Esophagus muscularis mucosa (tissue), 4 donors: Measurements from ENCODE around the gene CYP4A22. TPM values are rescaled to one million over a fixed set of nuclear protein-coding genes. Genes with fewer than 3 reads are reported as not detected.
A peak's percentile ranks its signal among the peaks of the same experiment; 100 is the strongest.
"Not testable (repeated sequence)": the region's sequence is repeated elsewhere in the genome, so short reads cannot be mapped to it uniquely, and the experiment has no call there.

Source experiments
- DNase-seq: peaks from one replicate; pipeline ENCODE4 v3.0.0-alpha.2; 2017; ENCODE audit errors: extremely low spot score
- H3K27ac ChIP-seq, 4 donors: fragments of 200-600 bp; sonication (generic); replicated peaks in 1 of 4; 1 replicate in 3 of 4; 2 replicates in 1 of 4; pipeline ENCODE4 v1.5.1; 2016 to 2019; ENCODE audit warnings: mild to moderate bottlenecking in 1 of 4
- H3K27me3 ChIP-seq, 4 donors: fragments of 200-600 bp; sonication (generic); one replicate each; pipeline versions ENCODE4 v1.5.1 to v1.6.0; 2016 to 2019
- H3K36me3 ChIP-seq, 4 donors: fragments of 200-600 bp; sonication (generic); one replicate each; pipeline ENCODE4 v1.5.1; 2016 to 2019
- H3K4me1 ChIP-seq, 4 donors: fragments of 200-600 bp; sonication (generic); one replicate each; pipeline ENCODE4 v1.5.1; 2016 to 2019
- H3K4me3 ChIP-seq, 4 donors: fragments of 200-600 bp; sonication (generic); 1 replicate in 2 of 4; 2 replicates in 2 of 4; pipeline ENCODE4 v1.5.1; 2016 to 2019; ENCODE audit warnings: mild to moderate bottlenecking in 4 of 4, moderate library complexity in 1 of 4
- H3K9me3 ChIP-seq, 4 donors: fragments of 200-600 bp; sonication (generic); 1 replicate in 3 of 4; 2 replicates in 1 of 4; pipeline ENCODE4 v1.5.1; 2016 to 2019
- CTCF ChIP-seq, 3 experiments: fragments of 200-600 bp in 2 of 3; fragments of 450-650 bp in 1 of 3; sonication (generic) in 2 of 3; IDR thresholded peaks; one replicate each; pipeline ENCODE4 v1.5.1; 2017 to 2019; ENCODE audit warnings: antibody characterized with exemption in 3 of 3, mild to moderate bottlenecking in 2 of 3, moderate library complexity in 1 of 3
- EP300 ChIP-seq: sonication (generic); formaldehyde crosslinking; IDR thresholded peaks from one replicate; pipeline ENCODE4 v1.6.1; 2017; ENCODE audit warnings: antibody characterized with exemption
- POLR2A ChIP-seq: fragments of 450-650 bp; IDR thresholded peaks from one replicate; pipeline ENCODE4 v1.6.1; 2017; ENCODE audit warnings: antibody characterized with exemption, moderate library complexity, mild to moderate bottlenecking, low read depth
- POLR2AphosphoS5 ChIP-seq, 2 donors: sonication (generic); formaldehyde crosslinking; IDR thresholded peaks; one replicate each; pipeline ENCODE4 v1.6.1; 2017; ENCODE audit warnings: antibody characterized with exemption in 2 of 2
- WGBS: methylation state at CpG from one replicate; pipeline ENCODE4 v1.1.5; 2018; 5-methylcytosine and 5-hydroxymethylcytosine counted together
- intact Hi-C: fragments of 100-400 bp; cut with DNase I; formaldehyde crosslinking; loops from one replicate; pipeline ENCODE4 v1.15.1; 2023
- total RNA-seq, 4 donors: library from RNA; depleted of rRNA; stranded (reverse); fragments of >200 nt; gene quantifications; one replicate each; pipeline versions ENCODE4 v1.1.0 to v1.2.1, GENCODE V29; 2016

CYP4A22 gene
- total RNA-seq, 4 donors from 2014 or later = 0.19 to 0.46 TPM; not detected in 2

- peaks cover 0 to 40% (median 0%) of the 10 kb centered on the region in 4 donors for H3K27me3 ChIP-seq
- TF ChIP-seq EP300 (no peak), CTCF (IDR thresholded peaks at IDR 0.05) (peak; percentile 85 to 95 (median 89)), POLR2AphosphoS5 (IDR thresholded peaks at IDR 0.05) (peak in 1 of 2 donors; percentile 39)
- H3K36me3 ChIP-seq = no peaks in the 10 kb centered on the region
- H3K4me1 ChIP-seq = peaks cover 10 to 38% (median 33%) of the 10 kb centered on the region in 4 donors
- H3K4me3 ChIP-seq = no peak overlapping the region
- no peak for DNase-seq
- no peaks in the 10 kb centered on the region for H3K9me3 ChIP-seq
- H3K27ac ChIP-seq = no peak overlapping the region
- 15% methylated on average over 10 of the region's 10 CpGs for WGBS
- intact Hi-C loops = loop anchor here (5.0 kb wide), 2 partner anchors 70 to 230 kb away; no protein-coding TSS in a partner anchor
Observed at GRCh38 chr1:47192458-47193384, 55.5 kb downstream of the CYP4A22 start.

- not testable (repeated sequence) for H3K27ac ChIP-seq, DNase-seq, H3K9me3 ChIP-seq, H3K36me3 ChIP-seq, H3K4me3 ChIP-seq
- Histone ChIP-seq H3K4me1 (peaks cover 10 to 38% (median 33%) of the 10 kb centered on the region in 4 donors), H3K27me3 (peaks cover 0 to 48% (median 0%) of the 10 kb centered on the region in 4 donors)
- 88% methylated on average over 10 of the region's 10 CpGs for WGBS
- intact Hi-C loops = loop anchor here (5.0 kb wide), 2 partner anchors 69 to 229 kb away; no protein-coding TSS in a partner anchor
Observed at GRCh38 chr1:47193496-47193895, 56.3 kb downstream of the CYP4A22 start.

GRCh38 chr1:47194311-47194710 is 57.1 kb downstream of the CYP4A22 start:
- Histone ChIP-seq H3K4me1 (peaks cover 10 to 38% (median 33%) of the 10 kb centered on the region in 4 donors), H3K4me3 (no peak overlapping the region), H3K27ac (no peak overlapping the region), H3K9me3 (no peaks in the 10 kb centered on the region), H3K36me3 (no peaks in the 10 kb centered on the region), H3K27me3 (peaks cover 0 to 56% (median 0%) of the 10 kb centered on the region in 4 donors)
- intact Hi-C loops = loop anchor here (5.0 kb wide), 2 partner anchors 68 to 228 kb away; no protein-coding TSS in a partner anchor
- DNase-seq = no peak
- TF ChIP-seq CTCF (IDR thresholded peaks at IDR 0.05) (no peak), POLR2AphosphoS5 (IDR thresholded peaks at IDR 0.05) (no peak), POLR2A (no peak), EP300 (no peak)

GRCh38 chr1:47195981-47196380 is 58.7 kb downstream of the CYP4A22 start:
- H3K36me3 ChIP-seq, H3K4me3 ChIP-seq, DNase-seq, H3K9me3 ChIP-seq, intact Hi-C loops, H3K27ac ChIP-seq: not testable (repeated sequence)
- peaks cover 0 to 57% (median 0%) of the 10 kb centered on the region in 4 donors for H3K27me3 ChIP-seq
- peaks cover 7 to 21% (median 18%) of the 10 kb centered on the region in 4 donors for H3K4me1 ChIP-seq
- WGBS = 87% methylated on average over 9 of the region's 9 CpGs

GRCh38 chr1:47196622-47197021 is 59.4 kb downstream of the CYP4A22 start:
- Histone ChIP-seq H3K27ac (no peak overlapping the region), H3K4me3 (no peak overlapping the region), H3K4me1 (peaks cover 7 to 17% (median 14%) of the 10 kb centered on the region in 4 donors), H3K9me3 (no peaks in the 10 kb centered on the region), H3K36me3 (no peaks in the 10 kb centered on the region), H3K27me3 (peaks cover 0 to 57% (median 0%) of the 10 kb centered on the region in 4 donors)
- TF ChIP-seq EP300 (no peak), CTCF (IDR thresholded peaks at IDR 0.05) (no peak), POLR2A (no peak), POLR2AphosphoS5 (IDR thresholded peaks at IDR 0.05) (no peak)
- WGBS = 51% methylated on average over 3 of the region's 3 CpGs
- no peak for DNase-seq
- intact Hi-C loops = no loop called here
